NCI-H2196 (cell line): ENCODE data around the gene KPRP.

ENCODE experiments used
- DNase-seq: peaks from one replicate; lab custom pipeline; 2025; ENCODE audit not compliant: unreplicated experiment; lab: John Stamatoyannopoulos, UW

Gene KPRP

GRCh38 chr1:152757747-152758146 lies at the start of gene KPRP:
TSS of gene KPRP (plus strand) at chr1:152758025. CDS start at chr1:152759589, 1,564 bp downstream.
- DNase-seq = no peak

GRCh38 chr1:152718238-152718637 lies 39.6 kb upstream of the KPRP start:
- DNase-seq = no peak

GRCh38 chr1:152725261-152725660 lies 32.6 kb upstream of the KPRP start:
- DNase-seq = no peak

- DNase-seq = no peak
These were observed 28.8 kb upstream of the KPRP start for GRCh38 chr1:152728986-152729385.

GRCh38 chr1:152735648-152736047 lies 22.2 kb upstream of the KPRP start:
- no peak for DNase-seq

GRCh38 chr1:152737997-152738396 lies 19.8 kb upstream of the KPRP start:
- DNase-seq = no peak

GRCh38 chr1:152739841-152740240 lies 18.0 kb upstream of the KPRP start:
- DNase-seq = no peak

GRCh38 chr1:152741656-152742055 lies 16.2 kb upstream of the KPRP start:
- no peak for DNase-seq

- no peak for DNase-seq
These were observed 14.3 kb upstream of the KPRP start for GRCh38 chr1:152743371-152744145.

GRCh38 chr1:152745289-152745704 lies 12.5 kb upstream of the KPRP start:
- DNase-seq = no peak

- no peak for DNase-seq
These were observed 11.9 kb upstream of the KPRP start for GRCh38 chr1:152745765-152746444.

- no peak for DNase-seq
These were observed 10.0 kb upstream of the KPRP start for GRCh38 chr1:152747831-152748230.

- DNase-seq = no peak
These were observed 5.6 kb upstream of the KPRP start for GRCh38 chr1:152752225-152752624.

GRCh38 chr1:152753586-152753985 lies 4.2 kb upstream of the KPRP start:
- no peak for DNase-seq

GRCh38 chr1:152756872-152757271 lies 953 bp upstream of the KPRP start:
- no peak for DNase-seq

GRCh38 chr1:152758636-152759035 lies 811 bp downstream of the KPRP start:
- no peak for DNase-seq

- DNase-seq = no peak
These were observed 1.8 kb downstream of the KPRP start for GRCh38 chr1:152759453-152760173.

- no peak for DNase-seq
These were observed 2.8 kb downstream of the KPRP start for GRCh38 chr1:152760551-152761190.

- DNase-seq = no peak
These were observed 3.9 kb downstream of the KPRP start for GRCh38 chr1:152761609-152762213.

GRCh38 chr1:152768847-152769533 lies 11.2 kb downstream of the KPRP start:
- DNase-seq = no peak
